Left lung (tissue), 10 donors: ENCODE results near the gene GET4. TPM values are rescaled to one million over a fixed set of nuclear protein-coding genes. Genes with fewer than 3 reads are reported as not detected.

Experiments used
- ATAC-seq: fragments of 200-7000 bp; cut with Tn5 transposase; one replicate; pipeline ENCODE4 v1.9.1; 2020; ENCODE audit warnings: moderate library complexity
- DNase-seq, 4 donors: peaks; one replicate each; pipeline ENCODE4 v3.0.0-alpha.2; 2013 to 2020
- H3K27ac ChIP-seq, 2 donors: fragments of 200-600 bp; sonication (generic) in 1 of 2; one replicate each; pipeline versions ENCODE4 v1.5.0 to v1.8.0; 2020 to 2021
- H3K27me3 ChIP-seq, 2 donors: fragments of 200-600 bp; sonication (generic) in 1 of 2; one replicate each; pipeline versions ENCODE4 v1.5.0 to v1.8.0; 2020 to 2021
- H3K36me3 ChIP-seq, 2 donors: fragments of 200-600 bp; sonication (generic) in 1 of 2; one replicate each; pipeline versions ENCODE4 v1.5.0 to v1.8.0; 2020 to 2021
- H3K4me1 ChIP-seq, 2 donors: fragments of 200-600 bp; one replicate each; pipeline ENCODE4 v1.8.0; 2021
- H3K4me3 ChIP-seq, 2 donors: fragments of 200-600 bp; sonication (generic) in 1 of 2; one replicate each; pipeline versions ENCODE4 v1.5.0 to v1.8.0; 2020 to 2021; ENCODE audit warnings: mild to moderate bottlenecking in 1 of 2
- H3K9me3 ChIP-seq, 2 donors: fragments of 200-600 bp; sonication (generic) in 1 of 2; one replicate each; pipeline versions ENCODE4 v1.5.0 to v1.8.0; 2020 to 2021
- intact Hi-C, 2 donors: fragments of 100-400 bp; cut with DNase I; formaldehyde crosslinking; loops; one replicate each; pipeline versions ENCODE4 v1.11.2 to v1.14.2; 2022
- polyA plus RNA-seq, 6 donors: library from polyadenylated mRNA; unstranded; fragments of 120-200 nt; gene quantifications; one replicate each; pipeline ENCODE4 v1.2.1, GENCODE V29; 2013; ENCODE audit not compliant: insufficient read length in 6 of 6
- total RNA-seq, 2 donors: library from RNA; stranded (reverse); fragmentation: NEBNext Ultra II Directional; extraction: Animal tissue kit (Norgen Biotek cat#: 25700); gene quantifications; one replicate each; pipeline ENCODE4 v1.2.1, GENCODE V29; 2021
- TF ChIP-seq, protein P1 (sequence below), 2 donors: fragments of 200-600 bp; sonication (generic) in 1 of 2; IDR thresholded peaks; one replicate each; pipeline versions ENCODE4 v1.5.0 to v1.8.0; 2021; ENCODE audit warnings: antibody characterized with exemption in 2 of 2
- donor health status: DM: no; HTN: yes; CAD: no.
- donor health status: DM: no; HTN: no; CAD: no.

Gene GET4
- total and polyA plus RNA-seq, 8 donors, result 25.0 to 39.0 (median 31.1) TPM

DNA sequence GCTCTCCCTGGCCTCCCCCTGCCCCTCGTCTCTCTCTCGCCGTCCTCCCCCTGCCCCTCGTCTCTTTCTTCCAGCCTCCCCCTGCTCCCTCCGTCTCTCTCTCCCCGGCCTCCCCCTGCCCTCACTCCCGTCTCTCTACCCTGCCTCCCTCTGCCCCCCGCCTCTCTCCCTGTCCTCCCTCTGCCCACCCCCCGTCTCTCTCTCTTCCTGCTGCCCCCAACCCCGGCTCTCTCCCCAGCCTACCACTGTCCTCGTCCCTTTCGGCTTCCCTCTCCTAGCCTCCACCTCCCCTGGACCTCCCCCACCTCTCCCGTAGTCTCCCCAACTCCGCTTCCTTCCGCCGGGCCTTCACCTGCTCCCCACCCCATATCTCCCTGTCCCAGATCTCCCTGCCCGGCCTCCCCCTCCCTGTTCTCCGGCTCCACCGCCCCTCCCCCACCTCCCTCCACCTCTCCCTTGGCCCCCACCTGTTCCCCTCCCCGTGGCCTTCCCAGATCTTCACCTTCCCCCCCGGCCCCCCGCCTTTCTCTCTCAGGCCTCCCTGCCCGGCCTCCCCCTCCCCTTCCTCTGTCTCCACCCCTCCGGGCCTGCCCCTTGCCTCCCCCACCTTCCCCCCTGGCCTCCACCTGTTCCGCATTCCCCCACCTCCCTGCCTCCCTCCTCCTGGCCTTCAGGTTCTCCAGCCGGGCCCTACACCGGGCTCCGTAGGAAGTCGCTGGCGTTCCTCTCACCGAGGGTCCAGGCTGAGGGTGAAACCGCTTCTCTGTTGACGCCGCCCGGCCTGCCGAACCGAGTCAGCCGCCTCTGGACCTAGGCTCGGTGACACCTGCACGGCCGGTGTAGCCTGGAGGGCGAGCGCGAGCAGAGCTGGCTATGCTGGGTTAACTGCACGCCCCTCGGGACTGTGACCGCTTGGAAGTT lies 1.2 kb downstream of the GET4 start:
- intact Hi-C loops, result no loop called here
- ATAC-seq, result peak; percentile 5
- H3K27me3 ChIP-seq, result no peaks in the 10 kb centered on the region
- TF ChIP-seq, protein P1, sequence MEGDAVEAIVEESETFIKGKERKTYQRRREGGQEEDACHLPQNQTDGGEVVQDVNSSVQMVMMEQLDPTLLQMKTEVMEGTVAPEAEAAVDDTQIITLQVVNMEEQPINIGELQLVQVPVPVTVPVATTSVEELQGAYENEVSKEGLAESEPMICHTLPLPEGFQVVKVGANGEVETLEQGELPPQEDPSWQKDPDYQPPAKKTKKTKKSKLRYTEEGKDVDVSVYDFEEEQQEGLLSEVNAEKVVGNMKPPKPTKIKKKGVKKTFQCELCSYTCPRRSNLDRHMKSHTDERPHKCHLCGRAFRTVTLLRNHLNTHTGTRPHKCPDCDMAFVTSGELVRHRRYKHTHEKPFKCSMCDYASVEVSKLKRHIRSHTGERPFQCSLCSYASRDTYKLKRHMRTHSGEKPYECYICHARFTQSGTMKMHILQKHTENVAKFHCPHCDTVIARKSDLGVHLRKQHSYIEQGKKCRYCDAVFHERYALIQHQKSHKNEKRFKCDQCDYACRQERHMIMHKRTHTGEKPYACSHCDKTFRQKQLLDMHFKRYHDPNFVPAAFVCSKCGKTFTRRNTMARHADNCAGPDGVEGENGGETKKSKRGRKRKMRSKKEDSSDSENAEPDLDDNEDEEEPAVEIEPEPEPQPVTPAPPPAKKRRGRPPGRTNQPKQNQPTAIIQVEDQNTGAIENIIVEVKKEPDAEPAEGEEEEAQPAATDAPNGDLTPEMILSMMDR (IDR thresholded peaks at IDR 0.05), result no peak
- H3K36me3 ChIP-seq, result peaks cover 0 to 15% of the 10 kb centered on the region in 2 donors
- H3K27ac ChIP-seq, result peak overlapping the region in 1 of 2 donors; percentile 78
- H3K4me3 ChIP-seq, result peak overlapping the region; percentile 78 to 85
- no peaks in the 10 kb centered on the region for H3K9me3 ChIP-seq
- DNase-seq, result peak in 2 of 4 donors; percentile 57 to 86
- peaks cover 12 to 57% of the 10 kb centered on the region in 2 donors for H3K4me1 ChIP-seq

DNA sequence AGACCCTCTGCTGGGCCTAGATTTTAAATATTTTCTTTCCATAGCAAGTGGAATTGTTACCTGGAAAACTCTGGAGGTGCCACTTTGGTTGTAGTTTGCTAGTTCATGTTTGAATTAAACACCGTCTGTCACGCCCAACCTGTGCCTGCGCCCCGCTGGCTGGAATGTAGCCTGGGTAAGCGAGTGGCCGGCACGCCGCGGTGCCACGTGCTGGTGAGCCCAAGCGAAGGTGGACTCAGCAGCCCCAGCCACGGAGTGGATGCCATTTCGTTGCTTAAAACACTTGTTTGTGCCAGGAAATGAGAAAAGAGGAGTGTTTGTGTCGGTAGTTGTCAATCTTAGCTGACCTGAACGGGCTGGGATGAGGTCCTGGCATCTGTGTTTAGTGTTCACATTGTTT lies 2.7 kb downstream of the GET4 start:
- Histone ChIP-seq H3K9me3 (no peaks in the 10 kb centered on the region), H3K27ac (no peak overlapping the region), H3K4me1 (peaks cover 5 to 42% of the 10 kb centered on the region in 2 donors), H3K36me3 (peaks cover 0 to 9% of the 10 kb centered on the region in 2 donors), H3K27me3 (no peaks in the 10 kb centered on the region), H3K4me3 (no peak overlapping the region)
- intact Hi-C loops, result no loop called here
- ATAC-seq (no peak), DNase-seq (peak in 1 of 4 donors; percentile 81)
- TF ChIP-seq, protein P1 (IDR thresholded peaks at IDR 0.05), result no peak

DNA sequence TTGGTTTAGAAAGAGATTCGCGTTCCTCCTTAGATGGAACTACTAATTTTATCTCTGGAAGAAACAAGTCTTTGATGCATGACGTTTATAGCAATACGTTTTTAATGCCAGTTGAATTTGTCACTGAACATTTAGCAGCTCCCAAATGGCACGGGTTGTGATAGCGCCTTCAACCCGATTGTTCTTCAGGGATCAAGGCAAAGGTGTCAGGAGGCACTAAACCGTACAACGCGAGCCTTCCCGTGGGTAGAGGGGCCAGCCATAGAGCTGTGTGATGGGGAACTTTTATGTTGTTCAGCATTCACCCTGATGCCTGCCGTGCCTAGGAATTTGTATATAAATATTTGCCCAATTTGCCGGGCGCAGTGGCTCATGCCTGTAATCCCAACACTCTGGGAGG lies 3.4 kb downstream of the GET4 start:
- Histone ChIP-seq H3K9me3 (no peaks in the 10 kb centered on the region), H3K27ac (no peak overlapping the region), H3K27me3 (no peaks in the 10 kb centered on the region), H3K36me3 (peaks cover 0 to 9% of the 10 kb centered on the region in 2 donors), H3K4me3 (no peak overlapping the region), H3K4me1 (peaks cover 5 to 36% of the 10 kb centered on the region in 2 donors)
- intact Hi-C loops, result no loop called here
- ATAC-seq (no peak), DNase-seq (peak in 1 of 4 donors; percentile 24)
- TF ChIP-seq, protein P1 (IDR thresholded peaks at IDR 0.05), result no peak

DNA sequence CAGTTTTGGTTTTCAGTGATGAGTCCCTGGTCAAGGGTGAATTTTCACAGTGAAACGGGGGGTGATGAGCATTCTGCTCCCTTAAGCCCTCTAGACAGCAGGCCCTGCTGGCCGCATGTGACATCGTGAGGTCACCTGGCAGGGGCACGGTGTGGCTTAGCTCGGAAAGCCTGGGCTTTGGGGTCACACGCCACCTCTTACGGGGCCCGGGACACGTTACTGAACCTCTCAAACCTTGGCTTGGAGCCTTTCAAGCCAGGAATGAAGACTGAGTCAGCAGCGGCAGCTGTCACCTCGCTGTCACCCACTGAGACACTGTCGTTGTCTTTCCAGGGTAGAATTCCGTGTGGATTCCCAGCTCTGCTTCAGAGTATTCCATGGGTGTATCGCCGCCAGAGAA lies 4.1 kb downstream of the GET4 start:
- TF ChIP-seq, protein P1 (IDR thresholded peaks at IDR 0.05), result no peak
- Histone ChIP-seq H3K27me3 (no peaks in the 10 kb centered on the region), H3K36me3 (peaks cover 0 to 11% of the 10 kb centered on the region in 2 donors), H3K4me3 (no peak overlapping the region), H3K4me1 (peaks cover 5 to 31% of the 10 kb centered on the region in 2 donors), H3K27ac (no peak overlapping the region), H3K9me3 (no peaks in the 10 kb centered on the region)
- intact Hi-C loops, result no loop called here
- no peak for ATAC-seq
- DNase-seq, result peak in 1 of 4 donors; percentile 67

DNA sequence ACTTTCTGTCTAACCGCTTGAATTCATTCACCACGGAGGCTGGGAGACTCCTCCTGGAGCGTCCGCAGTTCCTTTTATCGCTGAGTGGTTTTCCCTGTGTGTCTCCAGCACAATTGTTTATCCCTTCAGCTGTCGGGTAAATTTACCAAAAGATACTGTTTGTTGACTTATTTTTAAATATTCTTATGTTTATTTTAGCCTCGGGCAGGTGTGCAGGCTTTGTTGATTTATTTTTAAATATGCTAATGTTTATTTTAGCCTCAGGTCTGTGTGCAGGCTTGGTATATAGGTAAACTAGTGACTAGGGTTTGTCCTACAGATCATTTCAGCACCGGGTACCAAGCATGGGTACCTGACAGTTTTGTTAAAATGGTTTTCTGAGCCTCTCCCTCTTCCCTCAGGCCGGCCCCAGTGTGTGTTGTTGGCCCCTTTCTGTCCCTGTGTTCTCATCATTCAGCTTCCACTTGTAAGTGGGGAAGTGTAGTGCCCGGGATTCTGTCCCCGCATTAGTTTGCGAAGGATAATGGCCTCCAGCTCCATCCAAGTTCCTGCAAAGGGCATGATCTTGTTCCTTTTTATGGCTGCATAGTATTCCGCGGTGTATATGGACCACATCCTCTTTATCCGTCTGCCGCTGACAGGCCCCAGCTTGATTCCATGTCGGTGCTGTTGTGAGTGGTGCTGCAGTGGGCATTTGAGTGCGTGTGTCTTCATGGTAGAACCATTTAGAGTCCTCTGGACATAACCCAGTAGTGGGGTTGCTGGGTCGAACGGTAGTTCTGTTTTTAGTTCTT lies 5.3 kb downstream of the GET4 start:
- peaks cover 0 to 22% of the 10 kb centered on the region in 2 donors for H3K36me3 ChIP-seq
- no peaks in the 10 kb centered on the region for H3K27me3 ChIP-seq
- H3K4me3 ChIP-seq, result no peak overlapping the region
- TF ChIP-seq, protein P1 (IDR thresholded peaks at IDR 0.05), result no peak
- DNase-seq, result peak in 1 of 4 donors; percentile 8
- H3K9me3 ChIP-seq, result no peaks in the 10 kb centered on the region
- peaks cover 5 to 27% of the 10 kb centered on the region in 2 donors for H3K4me1 ChIP-seq
- intact Hi-C loops, result no loop called here
- H3K27ac ChIP-seq, result no peak overlapping the region
- ATAC-seq, result no peak
